GM15510 (cell line): Measurements from ENCODE around the gene TPPP3.

Source experiments
- POLR2A ChIP-seq: IDR thresholded peaks from 3 replicates; pipeline ENCODE4 v1.6.1; 2011; ENCODE audit warnings: borderline replicate concordance; ENCODE audit not compliant: insufficient read length; ENCODE audit errors: extremely low read depth

The TPPP3 gene

DNA sequence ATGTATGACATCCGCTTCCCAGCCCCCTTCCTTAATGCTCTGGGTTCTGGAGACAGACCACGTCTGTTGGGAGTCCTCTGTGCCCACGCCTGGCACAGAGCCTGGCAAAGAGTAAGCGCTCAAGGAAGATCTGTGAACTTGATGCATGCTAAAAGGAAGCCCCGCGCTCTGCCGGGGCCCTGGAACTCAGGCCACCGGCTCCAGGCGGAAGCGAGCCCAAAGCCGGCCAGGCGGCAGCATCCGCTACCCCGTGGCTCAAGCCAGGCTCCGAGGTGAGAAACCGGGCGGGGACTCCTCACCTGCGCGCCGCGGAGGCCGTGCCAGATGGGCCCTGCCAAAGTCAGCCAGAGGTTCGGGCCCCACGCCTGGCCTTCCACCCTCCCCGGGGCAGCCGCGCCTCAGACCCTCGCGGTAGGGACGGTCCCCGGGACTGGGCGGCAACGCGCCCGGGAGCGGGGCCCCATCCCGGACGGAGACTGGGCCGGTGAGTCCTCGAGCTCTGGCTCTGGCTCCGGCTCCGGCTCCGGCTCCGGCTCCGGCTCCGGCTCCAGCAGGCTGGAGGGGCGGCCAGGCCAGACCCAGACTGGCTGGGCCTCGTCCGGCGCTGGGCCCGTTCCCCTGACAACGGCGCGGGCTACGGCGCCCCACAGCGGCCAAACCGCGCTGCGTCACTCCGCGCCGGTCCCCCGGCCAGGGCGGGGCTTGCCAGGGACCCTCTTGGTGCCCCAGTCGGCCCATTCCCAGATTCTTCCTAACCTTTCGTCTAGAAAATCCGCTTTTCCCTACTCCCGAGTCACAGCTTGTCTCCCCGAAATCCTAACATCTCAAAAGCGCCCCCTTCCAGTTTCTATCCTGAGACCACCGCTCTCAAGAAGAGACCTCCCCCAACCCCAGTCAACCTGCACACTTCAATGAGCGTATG lies 22.8 kb upstream of the TPPP3 start, which contains the start of gene ZDHHC1:
Gene ZDHHC1, minus strand, starts transcription at position 606 of the 922 bp plus-strand sequence. CDS start 8,702 bp downstream, outside the sequence.
- TF ChIP-seq POLR2A: no peak

DNA sequence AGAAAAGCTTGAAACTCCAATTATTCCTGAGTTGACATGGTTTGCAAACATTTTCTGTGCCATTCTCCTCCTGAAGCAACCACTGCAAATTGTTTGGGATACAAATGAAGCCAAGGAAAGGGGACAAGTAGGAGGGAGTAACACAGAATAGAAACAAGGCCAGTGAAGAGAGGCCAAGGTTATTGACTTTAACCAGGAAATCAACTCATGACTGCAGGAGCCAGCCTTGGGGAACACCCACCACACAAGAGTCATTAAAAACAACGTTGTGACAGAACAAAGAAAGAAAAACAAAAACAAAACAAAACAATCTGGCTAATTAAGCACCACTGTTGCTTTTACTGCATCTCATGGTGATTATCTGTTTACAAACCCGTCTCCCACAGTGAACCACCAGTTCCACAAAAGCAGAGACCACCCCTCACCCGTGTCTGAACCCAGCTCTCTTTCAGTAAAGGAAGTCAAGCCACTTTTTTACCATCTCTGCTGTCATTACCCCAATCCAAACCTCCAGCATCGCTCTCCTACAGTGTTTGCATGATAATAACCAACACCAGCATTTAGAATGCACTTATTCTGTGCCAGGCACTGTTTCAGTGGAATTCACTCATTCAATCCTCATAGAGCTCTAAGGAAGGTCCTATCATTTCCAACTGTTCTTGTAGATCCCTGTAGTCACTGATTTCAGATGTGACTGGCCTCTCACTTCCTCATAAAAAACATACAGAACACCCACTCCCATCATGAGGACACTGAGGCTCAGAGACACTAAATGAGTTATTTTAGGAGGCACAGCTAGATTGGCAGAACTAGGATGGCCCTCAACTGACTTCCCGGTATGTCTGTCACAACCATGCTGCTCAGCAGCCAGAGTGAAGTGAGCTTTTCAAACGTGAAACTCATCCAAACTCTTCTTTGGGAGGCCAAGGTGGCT lies 20.9 kb upstream of the TPPP3 start:
- no peak for TF ChIP-seq POLR2A

DNA sequence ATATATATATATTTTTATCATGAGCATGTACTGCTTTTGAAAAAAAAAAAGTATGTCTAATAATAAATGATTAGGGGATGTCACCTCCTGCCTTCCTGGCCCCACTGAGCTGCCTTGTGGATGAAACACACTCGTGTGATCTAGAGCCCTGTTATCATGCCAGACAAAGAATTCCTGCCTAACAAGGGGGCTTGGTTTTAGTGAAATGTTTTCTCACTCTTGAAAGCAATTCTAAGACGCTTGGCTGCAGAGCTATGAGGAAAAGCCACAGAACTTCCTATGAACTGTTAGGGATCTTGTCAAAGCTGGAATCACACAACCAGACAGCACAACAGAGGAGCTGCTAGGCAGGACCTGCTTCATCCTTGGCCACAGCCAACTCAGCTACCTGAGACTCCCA lies 19.0 kb upstream of the TPPP3 start:
- TF ChIP-seq POLR2A: no peak

- TF ChIP-seq POLR2A: no peak
Observed at GRCh38 chr16:67411339-67411738, 18.0 kb upstream of the TPPP3 start.

DNA sequence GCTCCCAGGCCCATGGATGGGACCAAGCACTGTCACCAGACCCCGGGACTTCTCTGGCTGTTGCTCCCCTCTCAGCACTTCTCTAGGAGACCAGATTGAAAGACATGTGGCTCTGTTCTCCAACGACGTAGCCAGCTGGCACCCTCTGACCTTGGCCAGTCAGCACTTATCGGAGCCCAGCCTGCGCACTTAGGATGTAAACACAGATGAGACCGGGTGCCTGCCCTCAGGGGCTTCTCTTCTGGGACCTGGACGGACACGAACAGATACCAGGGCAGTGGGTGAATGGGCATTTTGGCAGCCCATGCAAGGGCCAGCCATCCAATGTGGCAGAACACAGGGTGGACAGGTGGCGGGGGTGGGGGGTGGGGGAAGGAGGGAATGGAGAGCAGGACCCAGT lies 16.3 kb upstream of the TPPP3 start:
- TF ChIP-seq POLR2A: no peak

DNA sequence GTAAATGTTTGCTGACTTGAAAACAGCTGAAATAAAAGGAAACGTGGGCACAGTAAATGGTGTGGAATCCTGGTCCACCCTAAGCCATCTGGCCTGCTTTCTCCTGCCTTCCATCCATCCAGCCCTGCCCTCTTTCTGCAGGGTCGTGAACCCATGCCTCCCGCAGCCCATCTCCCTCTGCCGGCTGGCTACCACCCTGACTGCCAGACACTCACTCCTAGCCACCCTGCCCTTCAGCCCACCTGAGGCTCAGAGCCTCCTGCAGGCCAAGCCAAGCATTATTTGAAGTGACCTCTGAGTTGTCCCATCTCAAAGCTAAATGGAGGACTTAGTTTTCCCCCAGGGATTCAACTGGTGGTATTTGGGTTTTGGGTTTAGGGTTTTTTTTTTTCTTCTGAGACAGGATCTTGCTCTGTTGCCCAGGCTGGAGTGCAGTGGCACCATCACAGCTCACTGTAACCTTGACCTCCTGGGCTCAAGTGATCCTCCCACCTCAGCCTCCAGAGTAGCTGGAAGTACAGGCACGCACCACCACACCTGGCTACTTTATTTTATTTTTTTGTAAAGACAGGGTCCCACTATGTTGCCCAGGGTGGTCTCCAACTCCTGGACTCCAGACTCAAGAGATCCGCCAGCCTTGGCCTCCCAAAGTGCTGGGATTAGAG lies 14.6 kb upstream of the TPPP3 start:
- TF ChIP-seq POLR2A: no peak

- TF ChIP-seq POLR2A: no peak
Observed at GRCh38 chr16:67407176-67407787, 14.0 kb upstream of the TPPP3 start.

DNA sequence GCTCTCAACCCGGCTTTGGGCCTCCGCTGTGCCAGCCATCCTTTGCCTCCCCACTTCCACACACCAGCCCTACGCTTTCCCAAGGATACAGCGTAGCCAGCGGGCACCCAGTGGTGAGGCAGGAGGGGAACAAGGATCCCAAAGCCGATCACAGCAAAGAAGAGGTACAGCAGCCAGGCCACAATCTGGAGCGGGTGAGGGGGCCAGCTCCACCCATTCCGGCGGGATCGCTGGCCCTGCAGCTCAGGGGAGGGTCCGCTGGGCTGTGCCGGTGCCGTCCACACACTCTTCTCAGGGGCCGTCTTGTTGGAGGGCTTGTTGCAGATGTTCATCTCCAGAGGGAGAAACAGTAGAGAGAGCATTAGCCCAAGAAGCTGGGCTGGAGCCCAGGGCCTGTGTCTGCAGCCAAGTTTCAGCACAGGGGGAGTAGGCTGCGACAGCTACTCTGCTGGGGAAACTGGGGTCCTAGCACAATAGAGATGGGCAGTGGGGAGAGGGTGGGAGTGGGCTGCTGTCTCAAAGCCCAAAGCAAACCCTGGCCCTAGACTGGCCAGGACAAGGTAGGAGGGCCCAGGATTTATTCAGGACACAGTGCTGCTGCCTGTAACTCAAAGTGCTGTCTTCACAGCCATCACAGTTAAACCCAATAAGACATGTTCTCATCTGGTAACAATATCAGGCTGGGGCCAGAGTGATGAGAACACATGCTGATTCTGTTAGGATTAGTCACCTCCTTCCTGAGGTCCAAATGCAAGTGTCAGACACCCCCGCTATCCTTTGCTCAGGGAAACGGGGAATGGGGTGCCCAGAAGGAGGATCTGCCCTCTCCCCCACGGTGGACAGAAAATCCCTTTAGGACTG lies 13.0 kb upstream of the TPPP3 start:
- TF ChIP-seq POLR2A: no peak

- no peak for TF ChIP-seq POLR2A
Observed at GRCh38 chr16:67405336-67405735, 12.0 kb upstream of the TPPP3 start.

DNA sequence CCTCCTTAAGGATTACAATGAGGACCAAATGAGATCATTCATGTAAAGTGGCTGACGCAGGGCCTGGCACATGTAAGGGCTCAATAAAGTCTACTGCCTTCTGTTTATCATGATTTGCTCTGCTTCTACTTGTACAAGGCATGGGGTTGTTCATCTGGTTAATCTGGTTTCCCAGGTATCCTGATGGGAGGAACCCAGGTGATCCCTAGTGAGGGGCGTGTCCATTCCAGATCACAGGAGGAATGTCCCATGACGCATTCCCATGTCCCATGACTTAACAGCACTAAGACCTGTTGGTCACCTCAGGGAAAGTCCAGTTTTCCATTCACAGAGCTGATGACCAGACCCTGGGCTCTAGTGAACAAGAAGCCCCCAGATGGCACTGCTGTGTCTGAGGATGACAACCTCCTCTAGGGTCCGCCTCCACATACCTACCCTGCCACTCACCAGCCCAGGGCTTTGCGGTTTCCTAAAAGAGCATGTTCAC lies 11.5 kb upstream of the TPPP3 start:
- TF ChIP-seq POLR2A: no peak

DNA sequence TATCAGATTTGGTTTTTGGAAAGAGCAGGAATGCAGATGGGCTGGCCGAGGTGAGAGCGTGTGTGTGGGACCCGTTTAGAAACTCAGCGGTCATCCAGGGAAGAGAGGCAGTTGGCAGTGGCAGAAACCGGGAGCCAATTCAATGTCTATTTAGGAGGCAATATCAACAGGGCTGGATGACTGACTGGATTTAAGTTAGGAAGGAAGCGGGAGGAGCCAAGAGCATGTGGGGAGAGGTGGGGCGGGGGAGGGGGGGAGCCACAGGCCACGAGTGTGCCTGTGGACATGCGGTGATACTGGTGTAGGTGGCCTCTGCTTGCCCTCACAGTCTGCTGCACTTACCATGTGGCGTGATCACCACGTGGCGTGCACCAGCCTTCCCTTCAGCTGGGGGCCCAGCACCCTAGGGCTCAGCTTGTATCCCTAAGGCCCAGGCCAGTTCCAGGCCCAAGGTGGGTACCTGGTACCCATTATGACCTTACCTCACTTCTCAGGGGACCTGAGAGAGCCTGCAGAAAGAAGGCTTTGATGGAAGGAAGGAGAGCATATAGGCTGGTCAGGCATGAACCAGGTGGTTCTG lies 10.8 kb upstream of the TPPP3 start:
- no peak for TF ChIP-seq POLR2A

DNA sequence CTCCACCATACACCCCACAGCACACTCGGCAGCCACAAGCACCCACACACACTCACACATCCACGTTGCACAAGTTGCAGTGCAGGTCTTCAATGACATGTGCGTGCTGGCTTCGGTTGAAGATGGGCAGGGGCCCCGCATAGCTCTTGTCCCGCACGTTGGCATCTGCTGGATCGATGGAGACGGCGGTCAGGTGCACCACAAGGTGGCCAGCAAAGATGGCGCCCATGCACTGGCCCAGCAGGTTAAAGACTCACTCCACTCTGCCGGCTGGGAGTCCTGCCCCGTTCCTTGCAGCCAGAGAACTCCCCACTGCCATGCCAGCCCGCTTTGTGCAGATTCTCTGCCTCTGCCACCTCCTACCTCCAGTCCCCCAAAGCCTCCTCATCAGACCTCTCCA lies 7.6 kb upstream of the TPPP3 start:
- no peak for TF ChIP-seq POLR2A
